ENCODE data around the gene CSPG4. TPM values are rescaled to one million over a fixed set of nuclear protein-coding genes. Genes with fewer than 3 reads are reported as not detected.

The CSPG4 gene
- total and polyA plus RNA-seq, 2 of the 13 experiments (the other 11 are each of a cell fraction or from before 2014, with no cell fraction given) = 0.01 to 0.04 TPM

DNA sequence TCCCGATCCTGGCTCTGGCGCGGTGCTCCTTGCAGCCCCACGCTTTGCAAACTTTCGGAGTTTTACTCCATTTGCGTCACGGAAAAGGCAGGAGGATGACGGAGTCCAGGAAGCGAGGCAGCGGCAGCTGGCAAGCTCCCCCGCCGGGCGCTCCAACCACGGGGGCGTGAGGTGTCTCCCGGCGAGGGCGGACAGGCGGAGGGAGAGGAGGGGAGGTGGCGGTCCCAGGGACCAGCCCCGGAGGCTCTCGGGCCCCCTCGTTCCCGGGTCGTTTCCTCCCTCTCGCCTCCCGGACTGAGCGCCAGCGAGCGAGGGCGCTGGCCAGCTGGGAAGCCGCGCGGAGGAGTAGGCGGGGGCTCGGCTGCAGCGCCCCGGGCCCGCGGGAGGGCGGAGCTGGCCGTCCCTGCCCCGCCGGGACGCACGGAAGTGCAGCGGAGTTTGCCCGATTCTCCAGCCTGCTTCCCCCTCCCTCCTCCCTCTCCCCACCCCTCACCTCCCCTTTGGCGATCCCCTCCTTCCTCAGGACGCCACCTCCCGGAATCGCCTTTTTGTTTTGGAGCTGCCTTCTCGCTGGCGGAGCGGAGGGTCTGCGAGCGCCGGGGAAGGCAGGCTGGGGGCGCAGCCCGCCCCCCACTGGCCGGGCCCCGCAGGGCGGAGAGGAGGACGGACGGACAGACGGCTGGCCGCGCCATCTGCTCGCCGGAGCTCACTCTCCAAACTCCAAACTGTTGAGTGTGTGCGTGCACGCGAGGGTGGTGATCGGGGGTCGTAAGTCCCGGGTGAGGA is 65.1 kb downstream of the CSPG4 start, which contains the start of gene SNX33:
Gene SNX33, plus strand, starts transcription at position 543 of the 786 bp plus-strand sequence. CDS start 1,191 bp downstream, outside the sequence.
- H3K27me3 ChIP-seq (ENCODE audit: control insufficient read depth in 1 of 2, insufficient read depth in 2 of 2, low read length in 2 of 2) = peaks cover 0 to 2% of the 10 kb centered on the region in 2 experiments; a peak in 1 of 5 replicates
- peak; percentile 60 for FAIRE-seq
- in situ Hi-C loops (cut with HindIII; ENCODE audit: extremely low pct_ligation_motif_present, low pct_unique_long_range_greater_than_20kb) (loop anchor here (5.0 to 10.0 kb wide), 2 partner anchors 35 to 283 kb away; partner anchors contain the start of gene MAN2C1), intact Hi-C loops (cut with micrococcal nuclease; ENCODE audit: unreplicated experiment) (loop anchor here (2.0 kb wide), 1 partner anchor 35 kb away; no protein-coding TSS in a partner anchor)
- H3K9ac ChIP-seq (ENCODE audit: insufficient read depth, low read depth, low read length) = peak within 1 kb of the TSS; percentile 89
- POLR2A ChIA-PET = interaction anchor here (0.9 to 2.6 kb wide), 19 partner anchors 9 to 279 kb away, joined by 3 to 39 read pairs (median 6); partner anchors contain the start of genes IMP3, MAN2C1, PTPN9 and SIN3A
- no peaks in the 10 kb centered on the region for H3K36me3 ChIP-seq (replicated peaks in 1 of 2; ENCODE audit: control insufficient read depth in 1 of 2, insufficient read depth in 2 of 2, low read length in 2 of 2)
- DNase-seq (ENCODE audit: low spot score) = peak; percentile 78
- WGBS (ENCODE audit: low lambda C conversion rate) = 2% methylated on average over 13 of the region's 76 CpGs
- peak; percentile 74 for ATAC-seq
- peak within 1 kb of the TSS; percentile 59 for H2AFZ ChIP-seq (ENCODE audit: low read length)
- H3K27ac ChIP-seq (ENCODE audit: extremely low read length, insufficient read depth, low read length) = peak within 1 kb of the TSS; percentile 98
- peaks cover 51% of the 10 kb centered on the region for H3K79me2 ChIP-seq (ENCODE audit: insufficient read depth, low read length)
- CTCF ChIA-PET (ENCODE audit: low intra/inter-chr PET ratio, low total read pairs) = no interaction called here
- H3K9me3 ChIP-seq (ENCODE audit: low read length) = no peaks in the 10 kb centered on the region
- H3K4me3 ChIP-seq (replicated peaks in 1 of 3; ENCODE audit: insufficient read depth in 1 of 3, low read depth in 2 of 3, low read length in 3 of 3) = peak within 1 kb of the TSS; percentile 83 to 96 (median 93)
- H3K4me1 ChIP-seq (ENCODE audit: insufficient read depth, low read length) = peaks cover 50% of the 10 kb centered on the region
- peaks cover 7% of the 10 kb centered on the region; the same call in 1 of the 2 replicates for H4K20me1 ChIP-seq (ENCODE audit: insufficient read depth, low read length)
- peak within 1 kb of the TSS; percentile 97 for H3K4me2 ChIP-seq (ENCODE audit: low read depth, low read length)
- no TSS peak for BruUV-seq (replicated peaks)
- TF ChIP-seq FUBP1 (CRISPR knock-in tag; IDR thresholded peaks at IDR 0.05; ENCODE audit: borderline replicate concordance) (no peak), ZNF24 (IDR thresholded peaks at IDR 0.05) (no peak), ZNF546 (CRISPR knock-in tag; conservative IDR thresholded peaks at IDR 0.05) (no peak), BCL6 (CRISPR knock-in tag; IDR thresholded peaks at IDR 0.05) (no peak), ZBTB1 (CRISPR knock-in tag; IDR thresholded peaks at IDR 0.05; ENCODE audit: borderline replicate concordance) (no peak), SOX6 (IDR thresholded peaks at IDR 0.05) (no peak), SOX6 (CRISPR knock-in tag; IDR thresholded peaks at IDR 0.05) (no peak), MYPOP (CRISPR knock-in tag; IDR thresholded peaks at IDR 0.05) (peak; percentile 55; the same call in 1 of the 2 replicates), RXRB (CRISPR knock-in tag; IDR thresholded peaks at IDR 0.05; ENCODE audit: borderline replicate concordance) (no peak), SRSF1 (optimal IDR thresholded peaks at IDR 0.05; ENCODE audit: low read depth, low read length) (no peak), RBAK (CRISPR knock-in tag; IDR thresholded peaks at IDR 0.05) (no peak), PTBP1 (IDR thresholded peaks at IDR 0.05; ENCODE audit: low read depth, low read length, poor library complexity, severe bottlenecking) (no peak), ZSCAN9 (CRISPR knock-in tag; IDR thresholded peaks at IDR 0.05; ENCODE audit: borderline replicate concordance) (no peak), SP2 (CRISPR knock-in tag; IDR thresholded peaks at IDR 0.05) (peak; percentile 44; the same call in 1 of the 2 replicates), BCL3 (CRISPR knock-in tag; IDR thresholded peaks at IDR 0.05) (0 out of 2 replicates have a peak, but pooled peaks have one; percentile 43), ZNF333 (CRISPR knock-in tag; IDR thresholded peaks at IDR 0.05; ENCODE audit: borderline replicate concordance) (no peak), ZNF256 (CRISPR knock-in tag; conservative IDR thresholded peaks at IDR 0.05) (no peak)
- TF ChIP-seq, protein P1, sequence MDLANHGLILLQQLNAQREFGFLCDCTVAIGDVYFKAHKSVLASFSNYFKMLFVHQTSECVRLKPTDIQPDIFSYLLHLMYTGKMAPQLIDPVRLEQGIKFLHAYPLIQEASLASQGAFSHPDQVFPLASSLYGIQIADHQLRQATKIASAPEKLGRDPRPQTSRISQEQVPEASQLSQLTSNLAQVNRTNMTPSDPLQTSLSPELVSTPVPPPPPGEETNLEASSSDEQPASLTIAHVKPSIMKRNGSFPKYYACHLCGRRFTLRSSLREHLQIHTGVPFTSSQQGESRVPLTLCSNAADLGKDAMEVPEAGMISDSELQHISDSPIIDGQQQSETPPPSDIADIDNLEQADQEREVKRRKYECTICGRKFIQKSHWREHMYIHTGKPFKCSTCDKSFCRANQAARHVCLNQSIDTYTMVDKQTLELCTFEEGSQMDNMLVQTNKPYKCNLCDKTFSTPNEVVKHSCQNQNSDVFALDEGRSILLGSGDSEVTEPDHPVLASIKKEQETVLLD (CRISPR knock-in tag; IDR thresholded peaks at IDR 0.05; ENCODE audit: low read depth) = peak; percentile 92

Data from HepG2 (cell line).